GM18508 (cell line): ENCODE results near the gene NXPE2.
"Not testable (repeated sequence)": the region's sequence is repeated elsewhere in the genome, so short reads cannot be mapped to it uniquely, and the experiment has no call there.

Experiments
- ATAC-seq: cut with Tn5 transposase; IDR thresholded peaks from one replicate; pipeline ENCODE4 v1.9.1; 2021; ENCODE audit warnings: moderate number of reproducible peaks; ENCODE audit not compliant: insufficient read depth, unreplicated experiment

The NXPE2 gene

GRCh38 chr11:114678125-114679036 is at the start of gene NXPE2:
Gene NXPE2, plus strand, starts transcription at chr11:114678527. Its CDS starts 49 bp downstream, at chr11:114678576.
- no peak for ATAC-seq

GRCh38 chr11:114631445-114631965 is 46.8 kb upstream of the NXPE2 start:
- not testable (repeated sequence) for ATAC-seq

GRCh38 chr11:114639440-114639839 is 38.9 kb upstream of the NXPE2 start:
- not testable (repeated sequence) for ATAC-seq

GRCh38 chr11:114650661-114651060 is 27.7 kb upstream of the NXPE2 start:
- ATAC-seq, result no peak

GRCh38 chr11:114651145-114651718 is 27.1 kb upstream of the NXPE2 start:
- no peak for ATAC-seq

GRCh38 chr11:114653148-114653547 is 25.2 kb upstream of the NXPE2 start:
- no peak for ATAC-seq

- ATAC-seq, result no peak
Measured at GRCh38 chr11:114664641-114665040, 13.7 kb upstream of the NXPE2 start.

- no peak for ATAC-seq
Measured at GRCh38 chr11:114666760-114667159, 11.6 kb upstream of the NXPE2 start.

- ATAC-seq, result no peak
Measured at GRCh38 chr11:114668109-114668508, 10.2 kb upstream of the NXPE2 start.

- ATAC-seq, result no peak
Measured at GRCh38 chr11:114673661-114674060, 4.7 kb upstream of the NXPE2 start.

GRCh38 chr11:114679505-114679904 is 1.2 kb downstream of the NXPE2 start:
- ATAC-seq, result no peak

- ATAC-seq, result no peak
Measured at GRCh38 chr11:114683007-114683406, 4.7 kb downstream of the NXPE2 start.

GRCh38 chr11:114684636-114685035 is 6.3 kb downstream of the NXPE2 start:
- ATAC-seq, result no peak

- ATAC-seq, result no peak
Measured at GRCh38 chr11:114685097-114685496, 6.8 kb downstream of the NXPE2 start.

GRCh38 chr11:114705280-114706024 is 27.1 kb downstream of the NXPE2 start:
- no peak for ATAC-seq

- ATAC-seq, result no peak
Measured at GRCh38 chr11:114709960-114710359, 31.6 kb downstream of the NXPE2 start.

GRCh38 chr11:114713756-114714155 is 35.4 kb downstream of the NXPE2 start:
- no peak for ATAC-seq

GRCh38 chr11:114719562-114719961 is 41.2 kb downstream of the NXPE2 start:
- no peak for ATAC-seq

GRCh38 chr11:114724916-114725524 is 46.7 kb downstream of the NXPE2 start:
- no peak for ATAC-seq

- no peak for ATAC-seq
Measured at GRCh38 chr11:114725623-114726022, 47.3 kb downstream of the NXPE2 start.
